Lower leg skin (tissue), 3 donors: ENCODE results near the gene KCNG3.

ENCODE experiments used
- CTCF ChIP-seq, 3 donors: fragments of 450-650 bp; IDR thresholded peaks; one replicate each; pipeline ENCODE4 v1.5.1; 2016; ENCODE audit warnings: antibody characterized with exemption in 3 of 3, mild to moderate bottlenecking in 3 of 3, moderate library complexity in 2 of 3
- POLR2A ChIP-seq, 2 donors: fragments of 450-650 bp; IDR thresholded peaks; one replicate each; pipeline ENCODE4 v1.6.1; 2016 to 2017; ENCODE audit warnings: antibody characterized with exemption in 2 of 2, mild to moderate bottlenecking in 1 of 2, moderate library complexity in 1 of 2

- TF ChIP-seq CTCF (IDR thresholded peaks at IDR 0.05), result no peak
- TF ChIP-seq POLR2A (IDR thresholded peaks at IDR 0.05), result no peak
Observed at GRCh38 chr2:42401773-42402172, 92.0 kb downstream of the KCNG3 start.
